SK-N-SH treated with all-trans-retinoic acid at 6 μM for 48 hours (cell line): ENCODE measurements around the gene ZSCAN4.

Source experiments
- ATAC-seq: fragments of 200-7000 bp; cut with Tn5 transposase; 3 replicates; pipeline ENCODE4 v1.9.1; 2020; ENCODE audit warnings: mild to moderate bottlenecking, moderate library complexity
- ARNTL ChIP-seq: fragments of 450-650 bp; formaldehyde crosslinking; IDR thresholded peaks from 2 replicates; pipeline ENCODE4 v1.5.0; 2020; ENCODE audit warnings: low read depth, mild to moderate bottlenecking, moderate library complexity, borderline replicate concordance
- BACH2 ChIP-seq: fragments of 250-450 bp; sonication (Bioruptor Pico); IDR thresholded peaks from 2 replicates; pipeline ENCODE4 v1.9.0; 2021; ENCODE audit warnings: mild to moderate bottlenecking, borderline replicate concordance
- CSDC2 ChIP-seq: fragments of 250-450 bp; sonication (Bioruptor Pico); IDR thresholded peaks from 2 replicates; pipeline ENCODE4 v1.5.0; 2020; ENCODE audit warnings: mild to moderate bottlenecking, moderate library complexity
- ESRRG ChIP-seq: fragments of 250-450 bp; sonication (Bioruptor Pico); IDR thresholded peaks from 2 replicates; pipeline ENCODE4 v1.6.1; 2021; ENCODE audit warnings: mild to moderate bottlenecking
- GLIS3 ChIP-seq: fragments of 250-450 bp; sonication (Bioruptor Pico); IDR thresholded peaks from 2 replicates; pipeline ENCODE4 v1.5.0; 2020; ENCODE audit warnings: mild to moderate bottlenecking, moderate library complexity
- ISL1 ChIP-seq: fragments of 250-450 bp; sonication (Bioruptor Pico); IDR thresholded peaks from 2 replicates; pipeline ENCODE4 v2.1.2; 2022; ENCODE audit warnings: mild to moderate bottlenecking, moderate library complexity
- PPARA ChIP-seq: fragments of 250-450 bp; sonication (Bioruptor Pico); IDR thresholded peaks from 2 replicates; pipeline ENCODE4 v1.5.0; 2020; ENCODE audit warnings: mild to moderate bottlenecking, borderline replicate concordance
- SNAI2 ChIP-seq: fragments of 250-450 bp; sonication (Bioruptor Pico); IDR thresholded peaks from 2 replicates; pipeline ENCODE4 v1.5.0; 2020; ENCODE audit warnings: mild to moderate bottlenecking, moderate library complexity
- TOX ChIP-seq: fragments of 250-450 bp; sonication (Bioruptor Pico); IDR thresholded peaks from 2 replicates; pipeline ENCODE4 v1.8.0; 2021; ENCODE audit warnings: mild to moderate bottlenecking, moderate library complexity, borderline replicate concordance
- ZC3H10 ChIP-seq: fragments of 250-450 bp; sonication (Bioruptor Pico); IDR thresholded peaks from 2 replicates; pipeline ENCODE4 v1.5.1; 2021; ENCODE audit warnings: mild to moderate bottlenecking, moderate library complexity
- ZFP3 ChIP-seq: fragments of 250-450 bp; sonication (Bioruptor Pico); IDR thresholded peaks from 2 replicates; pipeline ENCODE4 v1.5.0; 2020; ENCODE audit warnings: mild to moderate bottlenecking, moderate library complexity
- ZFP30 ChIP-seq: fragments of 450-650 bp; formaldehyde crosslinking; IDR thresholded peaks from 2 replicates; pipeline ENCODE4 v1.5.0; 2022; ENCODE audit warnings: mild to moderate bottlenecking, moderate library complexity
- ZNF565 ChIP-seq: fragments of 450-650 bp; formaldehyde crosslinking; conservative IDR thresholded peaks from 2 replicates; pipeline ENCODE4 v1.5.0; 2020; ENCODE audit warnings: low read depth, mild to moderate bottlenecking, moderate library complexity
- ZNF70 ChIP-seq: fragments of 450-650 bp; formaldehyde crosslinking; IDR thresholded peaks from 2 replicates; pipeline ENCODE4 v1.5.0; 2020; ENCODE audit warnings: mild to moderate bottlenecking, moderate library complexity
- ZNF8 ChIP-seq: fragments of 450-650 bp; formaldehyde crosslinking; IDR thresholded peaks from 2 replicates; pipeline ENCODE4 v1.5.0; 2020; ENCODE audit warnings: mild to moderate bottlenecking, moderate library complexity
- TF ChIP-seq, protein P1 (sequence below): fragments of 250-450 bp; sonication (Bioruptor Pico); IDR thresholded peaks from 2 replicates; pipeline ENCODE4 v1.8.0; 2021; ENCODE audit warnings: low read depth, mild to moderate bottlenecking, moderate library complexity, borderline replicate concordance
- TF ChIP-seq, protein P2 (sequence below): fragments of 250-450 bp; sonication (Bioruptor Pico); IDR thresholded peaks from 2 replicates; pipeline ENCODE4 v1.5.1; 2021; ENCODE audit warnings: mild to moderate bottlenecking, moderate library complexity
- TF ChIP-seq, protein P3 (sequence below): fragments of 250-450 bp; sonication (Bioruptor Pico); IDR thresholded peaks from 2 replicates; pipeline ENCODE4 v1.8.0; 2020; ENCODE audit warnings: mild to moderate bottlenecking, moderate library complexity, borderline replicate concordance
- TF ChIP-seq, protein P4 (sequence below): fragments of 250-450 bp; sonication (Bioruptor Pico); IDR thresholded peaks from 2 replicates; pipeline ENCODE4 v1.5.0; 2020; ENCODE audit warnings: mild to moderate bottlenecking, moderate library complexity
- TF ChIP-seq, protein P5 (sequence below): fragments of 250-450 bp; sonication (Bioruptor Pico); IDR thresholded peaks from 2 replicates; pipeline ENCODE4 v1.5.1; 2020; ENCODE audit warnings: low read depth, mild to moderate bottlenecking, moderate library complexity

The ZSCAN4 gene

DNA sequence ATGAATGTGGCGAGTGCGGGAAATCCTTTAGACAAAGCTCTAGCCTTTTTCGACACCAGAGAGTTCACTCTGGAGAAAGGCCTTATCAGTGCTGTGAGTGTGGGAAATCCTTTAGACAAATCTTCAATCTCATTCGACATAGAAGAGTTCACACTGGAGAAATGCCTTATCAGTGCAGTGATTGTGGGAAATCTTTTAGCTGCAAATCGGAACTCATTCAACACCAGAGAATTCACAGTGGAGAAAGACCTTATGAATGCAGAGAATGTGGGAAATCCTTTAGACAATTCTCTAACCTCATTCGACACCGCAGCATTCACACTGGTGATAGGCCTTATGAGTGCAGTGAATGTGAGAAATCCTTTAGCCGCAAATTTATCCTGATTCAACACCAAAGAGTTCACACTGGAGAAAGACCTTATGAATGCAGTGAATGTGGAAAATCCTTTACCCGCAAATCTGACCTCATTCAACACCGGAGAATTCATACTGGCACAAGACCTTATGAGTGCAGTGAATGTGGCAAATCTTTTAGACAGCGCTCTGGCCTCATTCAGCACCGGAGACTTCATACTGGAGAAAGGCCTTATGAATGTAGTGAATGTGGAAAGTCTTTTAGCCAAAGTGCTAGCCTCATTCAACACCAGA is 18.8 kb downstream of the ZSCAN4 start:
- no peak for TF ChIP-seq ISL1 (CRISPR knock-in tag)
- no peak for TF ChIP-seq ZFP3 (CRISPR knock-in tag)
- TF ChIP-seq ZNF70 (CRISPR knock-in tag), result no peak
- TF ChIP-seq, protein P1, sequence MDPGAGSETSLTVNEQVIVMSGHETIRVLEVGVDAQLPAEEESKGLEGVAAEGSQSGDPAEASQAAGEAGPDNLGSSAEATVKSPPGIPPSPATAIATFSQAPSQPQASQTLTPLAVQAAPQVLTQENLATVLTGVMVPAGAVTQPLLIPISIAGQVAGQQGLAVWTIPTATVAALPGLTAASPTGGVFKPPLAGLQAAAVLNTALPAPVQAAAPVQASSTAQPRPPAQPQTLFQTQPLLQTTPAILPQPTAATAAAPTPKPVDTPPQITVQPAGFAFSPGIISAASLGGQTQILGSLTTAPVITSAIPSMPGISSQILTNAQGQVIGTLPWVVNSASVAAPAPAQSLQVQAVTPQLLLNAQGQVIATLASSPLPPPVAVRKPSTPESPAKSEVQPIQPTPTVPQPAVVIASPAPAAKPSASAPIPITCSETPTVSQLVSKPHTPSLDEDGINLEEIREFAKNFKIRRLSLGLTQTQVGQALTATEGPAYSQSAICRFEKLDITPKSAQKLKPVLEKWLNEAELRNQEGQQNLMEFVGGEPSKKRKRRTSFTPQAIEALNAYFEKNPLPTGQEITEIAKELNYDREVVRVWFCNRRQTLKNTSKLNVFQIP (CRISPR knock-in tag), result no peak
- TF ChIP-seq ZNF565, result no peak
- TF ChIP-seq, protein P2, sequence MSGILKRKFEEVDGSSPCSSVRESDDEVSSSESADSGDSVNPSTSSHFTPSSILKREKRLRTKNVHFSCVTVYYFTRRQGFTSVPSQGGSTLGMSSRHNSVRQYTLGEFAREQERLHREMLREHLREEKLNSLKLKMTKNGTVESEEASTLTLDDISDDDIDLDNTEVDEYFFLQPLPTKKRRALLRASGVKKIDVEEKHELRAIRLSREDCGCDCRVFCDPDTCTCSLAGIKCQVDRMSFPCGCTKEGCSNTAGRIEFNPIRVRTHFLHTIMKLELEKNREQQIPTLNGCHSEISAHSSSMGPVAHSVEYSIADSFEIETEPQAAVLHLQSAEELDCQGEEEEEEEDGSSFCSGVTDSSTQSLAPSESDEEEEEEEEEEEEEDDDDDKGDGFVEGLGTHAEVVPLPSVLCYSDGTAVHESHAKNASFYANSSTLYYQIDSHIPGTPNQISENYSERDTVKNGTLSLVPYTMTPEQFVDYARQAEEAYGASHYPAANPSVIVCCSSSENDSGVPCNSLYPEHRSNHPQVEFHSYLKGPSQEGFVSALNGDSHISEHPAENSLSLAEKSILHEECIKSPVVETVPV (CRISPR knock-in tag), result no peak
- TF ChIP-seq GLIS3, result no peak
- TF ChIP-seq, protein P3, sequence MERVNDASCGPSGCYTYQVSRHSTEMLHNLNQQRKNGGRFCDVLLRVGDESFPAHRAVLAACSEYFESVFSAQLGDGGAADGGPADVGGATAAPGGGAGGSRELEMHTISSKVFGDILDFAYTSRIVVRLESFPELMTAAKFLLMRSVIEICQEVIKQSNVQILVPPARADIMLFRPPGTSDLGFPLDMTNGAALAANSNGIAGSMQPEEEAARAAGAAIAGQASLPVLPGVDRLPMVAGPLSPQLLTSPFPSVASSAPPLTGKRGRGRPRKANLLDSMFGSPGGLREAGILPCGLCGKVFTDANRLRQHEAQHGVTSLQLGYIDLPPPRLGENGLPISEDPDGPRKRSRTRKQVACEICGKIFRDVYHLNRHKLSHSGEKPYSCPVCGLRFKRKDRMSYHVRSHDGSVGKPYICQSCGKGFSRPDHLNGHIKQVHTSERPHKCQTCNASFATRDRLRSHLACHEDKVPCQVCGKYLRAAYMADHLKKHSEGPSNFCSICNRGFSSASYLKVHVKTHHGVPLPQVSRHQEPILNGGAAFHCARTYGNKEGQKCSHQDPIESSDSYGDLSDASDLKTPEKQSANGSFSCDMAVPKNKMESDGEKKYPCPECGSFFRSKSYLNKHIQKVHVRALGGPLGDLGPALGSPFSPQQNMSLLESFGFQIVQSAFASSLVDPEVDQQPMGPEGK (CRISPR knock-in tag), result no peak
- TF ChIP-seq ESRRG, result no peak
- no peak for TF ChIP-seq ZFP30 (CRISPR knock-in tag)
- TF ChIP-seq, protein P4, sequence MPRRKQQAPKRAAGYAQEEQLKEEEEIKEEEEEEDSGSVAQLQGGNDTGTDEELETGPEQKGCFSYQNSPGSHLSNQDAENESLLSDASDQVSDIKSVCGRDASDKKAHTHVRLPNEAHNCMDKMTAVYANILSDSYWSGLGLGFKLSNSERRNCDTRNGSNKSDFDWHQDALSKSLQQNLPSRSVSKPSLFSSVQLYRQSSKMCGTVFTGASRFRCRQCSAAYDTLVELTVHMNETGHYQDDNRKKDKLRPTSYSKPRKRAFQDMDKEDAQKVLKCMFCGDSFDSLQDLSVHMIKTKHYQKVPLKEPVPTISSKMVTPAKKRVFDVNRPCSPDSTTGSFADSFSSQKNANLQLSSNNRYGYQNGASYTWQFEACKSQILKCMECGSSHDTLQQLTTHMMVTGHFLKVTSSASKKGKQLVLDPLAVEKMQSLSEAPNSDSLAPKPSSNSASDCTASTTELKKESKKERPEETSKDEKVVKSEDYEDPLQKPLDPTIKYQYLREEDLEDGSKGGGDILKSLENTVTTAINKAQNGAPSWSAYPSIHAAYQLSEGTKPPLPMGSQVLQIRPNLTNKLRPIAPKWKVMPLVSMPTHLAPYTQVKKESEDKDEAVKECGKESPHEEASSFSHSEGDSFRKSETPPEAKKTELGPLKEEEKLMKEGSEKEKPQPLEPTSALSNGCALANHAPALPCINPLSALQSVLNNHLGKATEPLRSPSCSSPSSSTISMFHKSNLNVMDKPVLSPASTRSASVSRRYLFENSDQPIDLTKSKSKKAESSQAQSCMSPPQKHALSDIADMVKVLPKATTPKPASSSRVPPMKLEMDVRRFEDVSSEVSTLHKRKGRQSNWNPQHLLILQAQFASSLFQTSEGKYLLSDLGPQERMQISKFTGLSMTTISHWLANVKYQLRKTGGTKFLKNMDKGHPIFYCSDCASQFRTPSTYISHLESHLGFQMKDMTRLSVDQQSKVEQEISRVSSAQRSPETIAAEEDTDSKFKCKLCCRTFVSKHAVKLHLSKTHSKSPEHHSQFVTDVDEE (CRISPR knock-in tag), result no peak
- TF ChIP-seq ARNTL (CRISPR knock-in tag), result no peak
- TF ChIP-seq, protein P5, sequence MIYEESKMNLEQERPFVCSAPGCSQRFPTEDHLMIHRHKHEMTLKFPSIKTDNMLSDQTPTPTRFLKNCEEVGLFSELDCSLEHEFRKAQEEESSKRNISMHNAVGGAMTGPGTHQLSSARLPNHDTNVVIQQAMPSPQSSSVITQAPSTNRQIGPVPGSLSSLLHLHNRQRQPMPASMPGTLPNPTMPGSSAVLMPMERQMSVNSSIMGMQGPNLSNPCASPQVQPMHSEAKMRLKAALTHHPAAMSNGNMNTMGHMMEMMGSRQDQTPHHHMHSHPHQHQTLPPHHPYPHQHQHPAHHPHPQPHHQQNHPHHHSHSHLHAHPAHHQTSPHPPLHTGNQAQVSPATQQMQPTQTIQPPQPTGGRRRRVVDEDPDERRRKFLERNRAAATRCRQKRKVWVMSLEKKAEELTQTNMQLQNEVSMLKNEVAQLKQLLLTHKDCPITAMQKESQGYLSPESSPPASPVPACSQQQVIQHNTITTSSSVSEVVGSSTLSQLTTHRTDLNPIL (CRISPR knock-in tag), result no peak
- no peak for TF ChIP-seq ZC3H10
- no peak for TF ChIP-seq PPARA
- no peak for ATAC-seq

DNA sequence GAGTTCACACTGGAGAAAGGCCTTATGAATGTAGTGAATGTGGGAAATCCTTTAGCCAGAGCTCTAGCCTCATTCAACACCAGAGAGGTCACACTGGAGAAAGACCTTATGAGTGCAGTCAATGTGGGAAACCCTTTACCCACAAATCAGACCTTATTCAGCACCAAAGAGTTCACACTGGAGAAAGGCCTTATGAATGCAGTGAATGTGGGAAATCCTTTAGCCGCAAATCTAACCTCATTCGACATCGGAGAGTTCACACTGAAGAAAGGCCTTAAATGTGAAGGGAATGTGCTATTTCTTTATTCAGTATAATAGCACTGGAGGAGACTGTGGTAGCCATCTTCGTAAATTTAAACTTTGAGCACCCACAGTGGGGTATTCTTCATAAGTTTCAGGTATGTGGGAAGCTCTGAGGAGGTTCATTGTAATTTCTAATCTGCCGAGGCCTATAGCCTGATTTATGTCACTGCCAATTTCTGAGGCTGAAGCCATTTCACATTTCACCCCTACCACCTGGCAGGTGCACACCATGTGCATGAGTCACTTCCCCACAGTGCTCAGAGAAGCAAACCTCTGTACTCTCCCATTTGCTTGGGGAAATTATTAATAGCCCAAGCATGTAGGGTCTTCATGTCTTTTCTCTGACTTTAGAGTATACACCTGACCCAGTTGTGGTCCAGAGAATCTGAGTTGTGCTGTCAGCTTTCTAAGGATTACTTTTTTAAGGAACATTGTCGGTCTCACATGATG is 19.5 kb downstream of the ZSCAN4 start:
- TF ChIP-seq CSDC2 (CRISPR knock-in tag) (no peak), SNAI2 (CRISPR knock-in tag) (no peak), ZNF70 (CRISPR knock-in tag) (no peak), ZC3H10 (no peak), BACH2 (CRISPR knock-in tag) (no peak), ESRRG (no peak), PPARA (no peak), ZNF8 (CRISPR knock-in tag) (no peak), TOX (CRISPR knock-in tag) (no peak), ARNTL (CRISPR knock-in tag) (no peak), ZFP3 (CRISPR knock-in tag) (no peak), ISL1 (CRISPR knock-in tag) (no peak), ZNF565 (no peak)
- TF ChIP-seq, protein P1 (CRISPR knock-in tag), result no peak
- TF ChIP-seq, protein P3 (CRISPR knock-in tag), result no peak
- TF ChIP-seq, protein P4 (CRISPR knock-in tag), result no peak
- ATAC-seq, result no peak
